DMS79 treated with DMSO at 0.1 percent for 48 hours (cell line): Measurements from ENCODE around the gene NOSTRIN.
"Not testable (repeated sequence)": the region's sequence is repeated elsewhere in the genome, so short reads cannot be mapped to it uniquely, and the experiment has no call there.

Experiments used
- DNase-seq: peaks from one replicate; lab custom pipeline; 2025; lab: John Stamatoyannopoulos, UW

The NOSTRIN gene

GRCh38 chr2:168789776-168790175 lies 12.7 kb upstream of the NOSTRIN start:
- DNase-seq, result no peak

GRCh38 chr2:168790226-168790902 lies 12.1 kb upstream of the NOSTRIN start:
- no peak for DNase-seq

GRCh38 chr2:168791140-168791539 lies 11.3 kb upstream of the NOSTRIN start:
- not testable (repeated sequence) for DNase-seq

- no peak for DNase-seq
These were observed 8.8 kb upstream of the NOSTRIN start for GRCh38 chr2:168793596-168793995.

- DNase-seq, result no peak
These were observed 7.5 kb upstream of the NOSTRIN start for GRCh38 chr2:168794968-168795367.

- no peak for DNase-seq
These were observed 6.3 kb upstream of the NOSTRIN start for GRCh38 chr2:168796090-168796577.

GRCh38 chr2:168796583-168797285 lies 5.7 kb upstream of the NOSTRIN start:
- DNase-seq, result no peak

- DNase-seq, result no peak
These were observed 5.2 kb upstream of the NOSTRIN start for GRCh38 chr2:168797286-168797655.

- peak; percentile 96 for DNase-seq
These were observed 4.2 kb upstream of the NOSTRIN start for GRCh38 chr2:168798076-168798887.

GRCh38 chr2:168798888-168799410 lies 3.5 kb upstream of the NOSTRIN start:
- DNase-seq, result peak; percentile 62

- peak; percentile 14 for DNase-seq
These were observed 966 bp upstream of the NOSTRIN start for GRCh38 chr2:168801471-168801870.

- no peak for DNase-seq
These were observed 655 bp downstream of the NOSTRIN start for GRCh38 chr2:168802859-168803725.

- DNase-seq, result no peak
These were observed 1.8 kb downstream of the NOSTRIN start for GRCh38 chr2:168804214-168804613.

GRCh38 chr2:168805615-168806014 lies 3.2 kb downstream of the NOSTRIN start:
- no peak for DNase-seq

GRCh38 chr2:168809537-168809936 lies 7.1 kb downstream of the NOSTRIN start:
- DNase-seq, result no peak

GRCh38 chr2:168810235-168810634 lies 7.8 kb downstream of the NOSTRIN start:
- no peak for DNase-seq

GRCh38 chr2:168811696-168812095 lies 9.3 kb downstream of the NOSTRIN start:
- DNase-seq, result no peak

- DNase-seq, result no peak
These were observed 11.6 kb downstream of the NOSTRIN start for GRCh38 chr2:168814046-168814445.

GRCh38 chr2:168814939-168815907 lies 12.8 kb downstream of the NOSTRIN start:
- DNase-seq, result peak; percentile 47

- DNase-seq, result no peak
These were observed 13.9 kb downstream of the NOSTRIN start for GRCh38 chr2:168816369-168816768.
